ENCODE results near the gene TPX2.

DNA sequence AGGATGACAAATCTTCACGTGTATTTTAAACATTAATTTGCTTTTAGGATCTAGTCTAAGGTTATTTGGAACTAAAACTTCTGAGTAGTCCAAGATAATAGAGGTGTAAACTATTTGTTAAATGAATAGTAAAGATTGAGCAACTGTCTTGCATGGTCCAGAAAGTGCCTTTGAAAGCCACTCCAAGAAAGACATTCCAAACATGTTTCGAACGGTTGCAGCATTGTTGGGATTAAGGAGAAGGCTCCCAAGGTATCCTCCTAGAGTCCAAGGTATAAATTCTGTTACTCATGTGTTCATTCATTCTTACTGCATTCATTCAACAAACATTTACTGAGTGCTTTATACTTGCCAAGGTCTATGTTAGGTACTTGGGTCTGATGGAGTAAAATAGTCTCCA lies 51.3 kb downstream of the TPX2 start:
- TF ChIP-seq, protein P1, sequence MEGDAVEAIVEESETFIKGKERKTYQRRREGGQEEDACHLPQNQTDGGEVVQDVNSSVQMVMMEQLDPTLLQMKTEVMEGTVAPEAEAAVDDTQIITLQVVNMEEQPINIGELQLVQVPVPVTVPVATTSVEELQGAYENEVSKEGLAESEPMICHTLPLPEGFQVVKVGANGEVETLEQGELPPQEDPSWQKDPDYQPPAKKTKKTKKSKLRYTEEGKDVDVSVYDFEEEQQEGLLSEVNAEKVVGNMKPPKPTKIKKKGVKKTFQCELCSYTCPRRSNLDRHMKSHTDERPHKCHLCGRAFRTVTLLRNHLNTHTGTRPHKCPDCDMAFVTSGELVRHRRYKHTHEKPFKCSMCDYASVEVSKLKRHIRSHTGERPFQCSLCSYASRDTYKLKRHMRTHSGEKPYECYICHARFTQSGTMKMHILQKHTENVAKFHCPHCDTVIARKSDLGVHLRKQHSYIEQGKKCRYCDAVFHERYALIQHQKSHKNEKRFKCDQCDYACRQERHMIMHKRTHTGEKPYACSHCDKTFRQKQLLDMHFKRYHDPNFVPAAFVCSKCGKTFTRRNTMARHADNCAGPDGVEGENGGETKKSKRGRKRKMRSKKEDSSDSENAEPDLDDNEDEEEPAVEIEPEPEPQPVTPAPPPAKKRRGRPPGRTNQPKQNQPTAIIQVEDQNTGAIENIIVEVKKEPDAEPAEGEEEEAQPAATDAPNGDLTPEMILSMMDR (tag by site-specific recombination; IDR thresholded peaks at IDR 0.05): no peak
- TF ChIP-seq YY1 (tag by site-specific recombination; IDR thresholded peaks at IDR 0.05) (no peak), ZNF37A (tag by site-specific recombination; IDR thresholded peaks at IDR 0.05) (no peak), ZNF558 (tag by site-specific recombination; IDR thresholded peaks at IDR 0.05) (no peak), ZBTB7A (tag by site-specific recombination; IDR thresholded peaks at IDR 0.05; ENCODE audit: low read depth) (no peak)
- TF ChIP-seq, protein P2, sequence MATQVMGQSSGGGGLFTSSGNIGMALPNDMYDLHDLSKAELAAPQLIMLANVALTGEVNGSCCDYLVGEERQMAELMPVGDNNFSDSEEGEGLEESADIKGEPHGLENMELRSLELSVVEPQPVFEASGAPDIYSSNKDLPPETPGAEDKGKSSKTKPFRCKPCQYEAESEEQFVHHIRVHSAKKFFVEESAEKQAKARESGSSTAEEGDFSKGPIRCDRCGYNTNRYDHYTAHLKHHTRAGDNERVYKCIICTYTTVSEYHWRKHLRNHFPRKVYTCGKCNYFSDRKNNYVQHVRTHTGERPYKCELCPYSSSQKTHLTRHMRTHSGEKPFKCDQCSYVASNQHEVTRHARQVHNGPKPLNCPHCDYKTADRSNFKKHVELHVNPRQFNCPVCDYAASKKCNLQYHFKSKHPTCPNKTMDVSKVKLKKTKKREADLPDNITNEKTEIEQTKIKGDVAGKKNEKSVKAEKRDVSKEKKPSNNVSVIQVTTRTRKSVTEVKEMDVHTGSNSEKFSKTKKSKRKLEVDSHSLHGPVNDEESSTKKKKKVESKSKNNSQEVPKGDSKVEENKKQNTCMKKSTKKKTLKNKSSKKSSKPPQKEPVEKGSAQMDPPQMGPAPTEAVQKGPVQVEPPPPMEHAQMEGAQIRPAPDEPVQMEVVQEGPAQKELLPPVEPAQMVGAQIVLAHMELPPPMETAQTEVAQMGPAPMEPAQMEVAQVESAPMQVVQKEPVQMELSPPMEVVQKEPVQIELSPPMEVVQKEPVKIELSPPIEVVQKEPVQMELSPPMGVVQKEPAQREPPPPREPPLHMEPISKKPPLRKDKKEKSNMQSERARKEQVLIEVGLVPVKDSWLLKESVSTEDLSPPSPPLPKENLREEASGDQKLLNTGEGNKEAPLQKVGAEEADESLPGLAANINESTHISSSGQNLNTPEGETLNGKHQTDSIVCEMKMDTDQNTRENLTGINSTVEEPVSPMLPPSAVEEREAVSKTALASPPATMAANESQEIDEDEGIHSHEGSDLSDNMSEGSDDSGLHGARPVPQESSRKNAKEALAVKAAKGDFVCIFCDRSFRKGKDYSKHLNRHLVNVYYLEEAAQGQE (tag by site-specific recombination; IDR thresholded peaks at IDR 0.05): no peak
- TF ChIP-seq, protein P3, sequence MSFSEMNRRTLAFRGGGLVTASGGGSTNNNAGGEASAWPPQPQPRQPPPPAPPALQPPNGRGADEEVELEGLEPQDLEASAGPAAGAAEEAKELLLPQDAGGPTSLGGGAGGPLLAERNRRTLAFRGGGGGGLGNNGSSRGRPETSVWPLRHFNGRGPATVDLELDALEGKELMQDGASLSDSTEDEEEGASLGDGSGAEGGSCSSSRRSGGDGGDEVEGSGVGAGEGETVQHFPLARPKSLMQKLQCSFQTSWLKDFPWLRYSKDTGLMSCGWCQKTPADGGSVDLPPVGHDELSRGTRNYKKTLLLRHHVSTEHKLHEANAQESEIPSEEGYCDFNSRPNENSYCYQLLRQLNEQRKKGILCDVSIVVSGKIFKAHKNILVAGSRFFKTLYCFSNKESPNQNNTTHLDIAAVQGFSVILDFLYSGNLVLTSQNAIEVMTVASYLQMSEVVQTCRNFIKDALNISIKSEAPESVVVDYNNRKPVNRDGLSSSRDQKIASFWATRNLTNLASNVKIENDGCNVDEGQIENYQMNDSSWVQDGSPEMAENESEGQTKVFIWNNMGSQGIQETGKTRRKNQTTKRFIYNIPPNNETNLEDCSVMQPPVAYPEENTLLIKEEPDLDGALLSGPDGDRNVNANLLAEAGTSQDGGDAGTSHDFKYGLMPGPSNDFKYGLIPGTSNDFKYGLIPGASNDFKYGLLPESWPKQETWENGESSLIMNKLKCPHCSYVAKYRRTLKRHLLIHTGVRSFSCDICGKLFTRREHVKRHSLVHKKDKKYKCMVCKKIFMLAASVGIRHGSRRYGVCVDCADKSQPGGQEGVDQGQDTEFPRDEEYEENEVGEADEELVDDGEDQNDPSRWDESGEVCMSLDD (tag by site-specific recombination; IDR thresholded peaks at IDR 0.05): no peak
